Stimulated activated CD4-positive, alpha-beta T cell treated with anti-CD3 and anti-CD28 coated beads, Interleukin-15, amount 100 ng/mL, for 48 hours (primary cell): ENCODE data around the gene INAVA.
A peak's percentile ranks its signal among the peaks of the same experiment; 100 is the strongest.
"Not testable (repeated sequence)": the region's sequence is repeated elsewhere in the genome, so short reads cannot be mapped to it uniquely, and the experiment has no call there.

Experiments used
- DNase-seq, 2 donors: peaks; one replicate each; pipeline ENCODE4 v3.0.0-alpha.2; 2020; ENCODE audit warnings: low read depth in 2 of 2

The INAVA gene

GRCh38 chr1:200919386-200919785, 24.7 kb downstream of the INAVA start:
- DNase-seq: no peak

GRCh38 chr1:200921571-200922110, 26.9 kb downstream of the INAVA start:
- DNase-seq: no peak

- no peak for DNase-seq
Observed at GRCh38 chr1:200922406-200922805, 27.7 kb downstream of the INAVA start.

- no peak for DNase-seq
Observed at GRCh38 chr1:200923601-200924000, 28.9 kb downstream of the INAVA start.

GRCh38 chr1:200925831-200926230, 31.1 kb downstream of the INAVA start:
- peak in 1 of 2 donors; percentile 19 for DNase-seq

GRCh38 chr1:200929530-200930278, 35.0 kb downstream of the INAVA start:
- no peak for DNase-seq

- DNase-seq: not testable (repeated sequence)
Observed at GRCh38 chr1:200930285-200930684, 35.6 kb downstream of the INAVA start.

GRCh38 chr1:200931776-200932175, 37.1 kb downstream of the INAVA start:
- no peak for DNase-seq

- DNase-seq: no peak
Observed at GRCh38 chr1:200934676-200935245, 40.1 kb downstream of the INAVA start.

GRCh38 chr1:200935286-200935962, 40.7 kb downstream of the INAVA start:
- not testable (repeated sequence) for DNase-seq

- no peak for DNase-seq
Observed at GRCh38 chr1:200938955-200939354, 44.3 kb downstream of the INAVA start.

- no peak for DNase-seq
Observed at GRCh38 chr1:200945111-200945510, 50.4 kb downstream of the INAVA start.

- DNase-seq: no peak
Observed at GRCh38 chr1:200947059-200947566, 52.4 kb downstream of the INAVA start.

- no peak for DNase-seq
Observed at GRCh38 chr1:200949626-200950025, 54.9 kb downstream of the INAVA start.

- no peak for DNase-seq
Observed at GRCh38 chr1:200951016-200951415, 56.3 kb downstream of the INAVA start.

GRCh38 chr1:200954434-200954833, 59.7 kb downstream of the INAVA start:
- no peak for DNase-seq

- DNase-seq: no peak
Observed at GRCh38 chr1:200958597-200958996, 63.9 kb downstream of the INAVA start.

- no peak for DNase-seq
Observed at GRCh38 chr1:200959411-200959921, 64.8 kb downstream of the INAVA start.

GRCh38 chr1:200960236-200960947, 65.7 kb downstream of the INAVA start:
- DNase-seq: no peak

- no peak for DNase-seq
Observed at GRCh38 chr1:200960948-200961340, 66.2 kb downstream of the INAVA start.

GRCh38 chr1:200962151-200962550, 67.5 kb downstream of the INAVA start:
- not testable (repeated sequence) for DNase-seq

- no peak for DNase-seq
Observed at GRCh38 chr1:200962631-200963030, 67.9 kb downstream of the INAVA start.
